ENCODE measurements around the gene ASPA.
"Not testable (repeated sequence)": the region's sequence is repeated elsewhere in the genome, so short reads cannot be mapped to it uniquely, and the experiment has no call there.

ASPA gene

GRCh38 chr17:3475812-3476610 lies at the start of gene ASPA:
Gene ASPA (plus strand): TSS chr17:3475997. CDS start chr17:3476160, 163 bp downstream.
- DNase-seq = no peak

- DNase-seq = not testable (repeated sequence)
Observed at GRCh38 chr17:3433215-3433614, 42.6 kb upstream of the ASPA start.

GRCh38 chr17:3433741-3434140 lies 42.1 kb upstream of the ASPA start, which contains the start of gene OR1E2:
Gene OR1E2 (minus strand): TSS chr17:3433841. CDS start chr17:3433841, 0 bp downstream.
- no peak for DNase-seq

GRCh38 chr17:3438368-3438767 lies 37.4 kb upstream of the ASPA start:
- no peak for DNase-seq

GRCh38 chr17:3440451-3440850 lies 35.3 kb upstream of the ASPA start:
- DNase-seq = no peak

- no peak for DNase-seq
Observed at GRCh38 chr17:3447625-3448024, 28.2 kb upstream of the ASPA start.

GRCh38 chr17:3448059-3448665 lies 27.6 kb upstream of the ASPA start:
- DNase-seq = no peak

- DNase-seq = not testable (repeated sequence)
Observed at GRCh38 chr17:3466355-3466754, 9.4 kb upstream of the ASPA start.

GRCh38 chr17:3469529-3469928 lies 6.3 kb upstream of the ASPA start:
- DNase-seq = no peak

GRCh38 chr17:3471599-3471998 lies 4.2 kb upstream of the ASPA start, which contains the start of gene SPATA22:
Gene SPATA22 (minus strand): TSS chr17:3471819. CDS start chr17:3469325, 2,494 bp downstream.
- DNase-seq = no peak

- DNase-seq = no peak
Observed at GRCh38 chr17:3472137-3472536, 3.7 kb upstream of the ASPA start.

GRCh38 chr17:3474212-3474611 lies 1.6 kb upstream of the ASPA start:
- no peak for DNase-seq

- DNase-seq = no peak
Observed at GRCh38 chr17:3475251-3475685, 529 bp upstream of the ASPA start.

GRCh38 chr17:3479988-3480387 lies 4.2 kb downstream of the ASPA start:
- DNase-seq = no peak

GRCh38 chr17:3482852-3483251 lies 7.1 kb downstream of the ASPA start:
- DNase-seq = no peak

- no peak for DNase-seq
Observed at GRCh38 chr17:3485481-3486068, 9.8 kb downstream of the ASPA start.

GRCh38 chr17:3497101-3497500 lies 21.3 kb downstream of the ASPA start:
- no peak for DNase-seq

GRCh38 chr17:3501344-3501743 lies 25.5 kb downstream of the ASPA start:
- no peak for DNase-seq

GRCh38 chr17:3502466-3502865 lies 26.7 kb downstream of the ASPA start:
- DNase-seq = no peak

GRCh38 chr17:3503285-3503684 lies 27.5 kb downstream of the ASPA start:
- DNase-seq = no peak

GRCh38 chr17:3505008-3505407 lies 29.2 kb downstream of the ASPA start:
- no peak for DNase-seq

GRCh38 chr17:3506054-3506453 lies 30.3 kb downstream of the ASPA start:
- DNase-seq = no peak

GRCh38 chr17:3507071-3507470 lies 31.3 kb downstream of the ASPA start:
- DNase-seq = no peak

- no peak for DNase-seq
Observed at GRCh38 chr17:3507869-3508268, 32.1 kb downstream of the ASPA start.
